HL-60 (cell line): ENCODE data around the gene RHOBTB1.

Source experiments
- GABPA ChIP-seq: IDR thresholded peaks from 2 replicates; pipeline ENCODE4 v1.6.1; 2012; ENCODE audit warnings: low read depth
- POLR2AphosphoS5 ChIP-seq: IDR thresholded peaks from 2 replicates; pipeline ENCODE4 v1.6.1; 2012; ENCODE audit warnings: low read depth
- TF ChIP-seq, protein P1 (sequence below): IDR thresholded peaks from one replicate; pipeline ENCODE4 v1.5.1; 2011; ENCODE audit warnings: low read length, control low read depth, inconsistent platforms; ENCODE audit not compliant: insufficient read depth
- TF ChIP-seq, protein P2 (sequence below): IDR thresholded peaks from 2 replicates; pipeline ENCODE4 v1.6.1; 2012; ENCODE audit warnings: low read depth; ENCODE audit not compliant: insufficient replicate concordance

DNA sequence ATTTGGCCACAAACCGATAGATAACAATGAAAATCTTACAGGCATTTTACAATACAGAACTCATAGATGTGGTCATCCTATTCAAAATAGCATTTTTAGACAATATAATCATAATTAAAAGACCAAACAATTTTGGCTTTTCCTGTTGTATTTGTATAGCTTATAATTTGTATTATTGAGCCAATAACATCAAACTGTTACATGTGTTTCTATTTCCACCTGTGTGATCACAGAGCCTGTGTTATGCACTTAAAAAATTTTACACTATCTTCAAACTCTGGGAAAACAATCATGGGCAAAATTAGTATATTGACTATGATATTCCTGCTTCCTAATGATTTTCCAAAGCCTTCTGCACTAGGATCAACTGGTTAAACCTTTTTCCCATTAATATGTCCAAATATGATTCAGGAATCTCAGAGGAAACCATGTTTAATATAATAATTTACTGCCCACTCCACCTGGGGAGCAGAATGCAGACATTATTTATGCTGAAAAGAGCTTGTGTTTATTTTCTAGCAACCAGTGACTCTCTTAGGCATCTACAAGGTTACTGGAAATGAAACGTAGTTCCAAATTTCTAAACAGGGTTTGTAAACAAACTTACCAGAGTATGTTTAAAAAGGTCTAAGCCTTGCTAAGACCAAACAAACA, 1.7 kb downstream of the RHOBTB1 start:
- TF ChIP-seq, protein P1, sequence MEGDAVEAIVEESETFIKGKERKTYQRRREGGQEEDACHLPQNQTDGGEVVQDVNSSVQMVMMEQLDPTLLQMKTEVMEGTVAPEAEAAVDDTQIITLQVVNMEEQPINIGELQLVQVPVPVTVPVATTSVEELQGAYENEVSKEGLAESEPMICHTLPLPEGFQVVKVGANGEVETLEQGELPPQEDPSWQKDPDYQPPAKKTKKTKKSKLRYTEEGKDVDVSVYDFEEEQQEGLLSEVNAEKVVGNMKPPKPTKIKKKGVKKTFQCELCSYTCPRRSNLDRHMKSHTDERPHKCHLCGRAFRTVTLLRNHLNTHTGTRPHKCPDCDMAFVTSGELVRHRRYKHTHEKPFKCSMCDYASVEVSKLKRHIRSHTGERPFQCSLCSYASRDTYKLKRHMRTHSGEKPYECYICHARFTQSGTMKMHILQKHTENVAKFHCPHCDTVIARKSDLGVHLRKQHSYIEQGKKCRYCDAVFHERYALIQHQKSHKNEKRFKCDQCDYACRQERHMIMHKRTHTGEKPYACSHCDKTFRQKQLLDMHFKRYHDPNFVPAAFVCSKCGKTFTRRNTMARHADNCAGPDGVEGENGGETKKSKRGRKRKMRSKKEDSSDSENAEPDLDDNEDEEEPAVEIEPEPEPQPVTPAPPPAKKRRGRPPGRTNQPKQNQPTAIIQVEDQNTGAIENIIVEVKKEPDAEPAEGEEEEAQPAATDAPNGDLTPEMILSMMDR = no peak
- TF ChIP-seq, protein P2, sequence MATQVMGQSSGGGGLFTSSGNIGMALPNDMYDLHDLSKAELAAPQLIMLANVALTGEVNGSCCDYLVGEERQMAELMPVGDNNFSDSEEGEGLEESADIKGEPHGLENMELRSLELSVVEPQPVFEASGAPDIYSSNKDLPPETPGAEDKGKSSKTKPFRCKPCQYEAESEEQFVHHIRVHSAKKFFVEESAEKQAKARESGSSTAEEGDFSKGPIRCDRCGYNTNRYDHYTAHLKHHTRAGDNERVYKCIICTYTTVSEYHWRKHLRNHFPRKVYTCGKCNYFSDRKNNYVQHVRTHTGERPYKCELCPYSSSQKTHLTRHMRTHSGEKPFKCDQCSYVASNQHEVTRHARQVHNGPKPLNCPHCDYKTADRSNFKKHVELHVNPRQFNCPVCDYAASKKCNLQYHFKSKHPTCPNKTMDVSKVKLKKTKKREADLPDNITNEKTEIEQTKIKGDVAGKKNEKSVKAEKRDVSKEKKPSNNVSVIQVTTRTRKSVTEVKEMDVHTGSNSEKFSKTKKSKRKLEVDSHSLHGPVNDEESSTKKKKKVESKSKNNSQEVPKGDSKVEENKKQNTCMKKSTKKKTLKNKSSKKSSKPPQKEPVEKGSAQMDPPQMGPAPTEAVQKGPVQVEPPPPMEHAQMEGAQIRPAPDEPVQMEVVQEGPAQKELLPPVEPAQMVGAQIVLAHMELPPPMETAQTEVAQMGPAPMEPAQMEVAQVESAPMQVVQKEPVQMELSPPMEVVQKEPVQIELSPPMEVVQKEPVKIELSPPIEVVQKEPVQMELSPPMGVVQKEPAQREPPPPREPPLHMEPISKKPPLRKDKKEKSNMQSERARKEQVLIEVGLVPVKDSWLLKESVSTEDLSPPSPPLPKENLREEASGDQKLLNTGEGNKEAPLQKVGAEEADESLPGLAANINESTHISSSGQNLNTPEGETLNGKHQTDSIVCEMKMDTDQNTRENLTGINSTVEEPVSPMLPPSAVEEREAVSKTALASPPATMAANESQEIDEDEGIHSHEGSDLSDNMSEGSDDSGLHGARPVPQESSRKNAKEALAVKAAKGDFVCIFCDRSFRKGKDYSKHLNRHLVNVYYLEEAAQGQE = no peak
- no peak for TF ChIP-seq POLR2AphosphoS5
- TF ChIP-seq GABPA = no peak
